ENCODE data around the gene LRRC51.
"Not testable (repeated sequence)": the region's sequence is repeated elsewhere in the genome, so short reads cannot be mapped to it uniquely, and the experiment has no call there.

Gene LRRC51

DNA sequence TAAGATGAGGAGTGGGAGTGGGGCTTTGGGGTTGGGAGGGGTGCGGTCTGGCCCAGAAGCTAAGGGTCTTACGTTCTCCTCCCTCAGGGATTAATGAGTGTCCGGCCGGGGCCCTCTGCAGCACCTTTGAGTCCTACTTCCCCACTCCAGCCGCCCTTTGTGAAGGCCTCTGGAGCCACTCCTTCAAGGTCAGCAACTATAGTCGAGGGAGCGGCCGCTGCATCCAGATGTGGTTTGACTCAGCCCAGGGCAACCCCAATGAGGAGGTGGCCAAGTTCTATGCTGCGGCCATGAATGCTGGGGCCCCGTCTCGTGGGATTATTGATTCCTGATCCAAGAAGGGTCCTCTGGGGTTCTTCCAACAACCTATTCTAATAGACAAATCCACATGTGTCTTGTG is 58.9 kb downstream of the LRRC51 start:
- no peak overlapping the region for H3K4me3 ChIP-seq (ENCODE audit: low read depth, low read length)
- DNase-seq (ENCODE audit: low read depth): no peak
- TF ChIP-seq, protein P1, sequence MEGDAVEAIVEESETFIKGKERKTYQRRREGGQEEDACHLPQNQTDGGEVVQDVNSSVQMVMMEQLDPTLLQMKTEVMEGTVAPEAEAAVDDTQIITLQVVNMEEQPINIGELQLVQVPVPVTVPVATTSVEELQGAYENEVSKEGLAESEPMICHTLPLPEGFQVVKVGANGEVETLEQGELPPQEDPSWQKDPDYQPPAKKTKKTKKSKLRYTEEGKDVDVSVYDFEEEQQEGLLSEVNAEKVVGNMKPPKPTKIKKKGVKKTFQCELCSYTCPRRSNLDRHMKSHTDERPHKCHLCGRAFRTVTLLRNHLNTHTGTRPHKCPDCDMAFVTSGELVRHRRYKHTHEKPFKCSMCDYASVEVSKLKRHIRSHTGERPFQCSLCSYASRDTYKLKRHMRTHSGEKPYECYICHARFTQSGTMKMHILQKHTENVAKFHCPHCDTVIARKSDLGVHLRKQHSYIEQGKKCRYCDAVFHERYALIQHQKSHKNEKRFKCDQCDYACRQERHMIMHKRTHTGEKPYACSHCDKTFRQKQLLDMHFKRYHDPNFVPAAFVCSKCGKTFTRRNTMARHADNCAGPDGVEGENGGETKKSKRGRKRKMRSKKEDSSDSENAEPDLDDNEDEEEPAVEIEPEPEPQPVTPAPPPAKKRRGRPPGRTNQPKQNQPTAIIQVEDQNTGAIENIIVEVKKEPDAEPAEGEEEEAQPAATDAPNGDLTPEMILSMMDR (IDR thresholded peaks at IDR 0.05; ENCODE audit: insufficient read depth, low read depth, low read length, missing control alignments): no peak

DNA sequence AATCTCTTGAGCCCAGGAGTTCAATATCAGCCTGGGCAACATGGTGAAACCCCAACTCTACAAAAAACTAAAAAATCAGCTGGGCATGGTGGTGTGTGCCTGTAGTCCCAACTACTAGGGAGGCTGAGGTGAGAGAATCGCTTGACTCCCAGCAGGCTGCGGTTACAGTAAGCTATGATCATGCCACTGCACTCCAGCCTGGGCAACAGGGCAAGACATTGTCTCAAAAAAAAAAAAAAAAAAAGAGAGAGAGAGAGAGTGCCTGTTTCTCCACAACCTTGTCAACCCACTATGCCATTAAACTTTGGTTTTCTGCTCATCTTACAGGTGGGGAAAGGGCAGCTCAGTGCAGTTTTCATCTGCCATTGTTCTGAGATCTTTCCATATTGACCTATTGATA is 60.0 kb downstream of the LRRC51 start:
- TF ChIP-seq, protein P1 (IDR thresholded peaks at IDR 0.05; ENCODE audit: insufficient read depth, low read depth, low read length, missing control alignments): no peak
- no peak for DNase-seq (ENCODE audit: low read depth)
- no peak overlapping the region for H3K4me3 ChIP-seq (ENCODE audit: low read depth, low read length)

DNA sequence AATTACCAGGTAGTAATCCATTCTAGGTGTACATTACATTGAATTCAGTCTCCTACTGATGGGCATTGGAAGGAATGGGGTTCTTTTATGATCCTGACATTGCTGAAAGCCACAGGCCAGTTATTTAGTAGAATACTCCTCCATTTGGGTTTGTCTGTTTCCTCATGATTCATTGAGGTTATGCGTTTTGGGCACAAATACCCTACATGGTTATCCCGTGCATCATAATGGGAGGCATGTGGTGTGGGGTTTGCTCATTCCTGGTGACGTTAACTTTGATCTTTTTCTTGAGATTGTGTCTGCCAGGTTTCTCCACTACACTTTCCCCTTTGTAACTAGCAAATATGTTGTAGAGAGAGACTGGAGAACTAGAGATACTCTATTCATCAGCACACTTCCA is 60.4 kb downstream of the LRRC51 start:
- no peak for DNase-seq (ENCODE audit: low read depth)
- TF ChIP-seq, protein P1 (IDR thresholded peaks at IDR 0.05; ENCODE audit: insufficient read depth, low read depth, low read length, missing control alignments): no peak
- H3K4me3 ChIP-seq (ENCODE audit: low read depth, low read length): no peak overlapping the region

DNA sequence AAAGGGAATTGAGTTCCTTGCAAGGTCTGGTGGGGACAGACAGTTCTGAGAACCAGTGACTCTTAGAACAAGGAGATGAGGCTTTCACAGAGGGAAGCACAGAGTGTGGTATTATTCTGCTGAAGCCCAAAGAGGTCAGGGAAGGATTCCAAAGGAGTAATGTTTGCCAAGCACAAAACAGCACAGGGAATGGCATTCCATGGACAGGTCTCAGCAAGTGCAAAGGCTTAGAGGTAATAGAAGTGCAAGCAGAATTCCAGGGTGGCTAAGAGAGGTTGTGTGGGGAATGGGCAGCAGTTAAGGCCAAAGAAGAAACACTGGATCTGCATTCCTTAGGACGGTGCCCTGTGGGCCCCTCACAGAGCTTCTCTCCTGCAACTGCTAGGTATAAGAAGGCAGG is 61.4 kb downstream of the LRRC51 start:
- not testable (repeated sequence) for H3K4me3 ChIP-seq (ENCODE audit: low read depth, low read length)

DNA sequence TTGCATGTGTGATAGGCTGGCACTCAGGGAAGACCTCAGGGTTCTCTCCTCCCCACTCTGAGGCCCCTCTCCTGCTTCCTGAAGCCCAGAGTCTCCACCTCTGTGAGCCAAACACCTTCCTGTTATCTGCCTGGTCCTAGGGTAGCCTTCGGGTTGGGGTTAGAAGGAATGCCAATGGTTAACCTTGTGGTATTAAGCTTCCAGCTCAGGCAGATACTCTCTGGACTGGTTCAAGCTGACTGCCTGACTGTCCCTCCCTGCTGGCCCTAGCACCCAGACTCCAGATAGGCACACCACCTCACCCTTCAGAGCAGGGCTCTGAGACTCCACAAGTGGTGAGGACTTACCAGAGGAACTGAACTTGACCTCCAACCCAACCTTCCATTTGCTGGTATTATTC is 61.9 kb downstream of the LRRC51 start:
- not testable (repeated sequence) for DNase-seq (ENCODE audit: low read depth); H3K4me3 ChIP-seq (ENCODE audit: low read depth, low read length)

More for the DNA sequence above, 61.4 kb downstream of the LRRC51 start:
- not testable (repeated sequence) for DNase-seq (ENCODE audit: low read depth)

DNA sequence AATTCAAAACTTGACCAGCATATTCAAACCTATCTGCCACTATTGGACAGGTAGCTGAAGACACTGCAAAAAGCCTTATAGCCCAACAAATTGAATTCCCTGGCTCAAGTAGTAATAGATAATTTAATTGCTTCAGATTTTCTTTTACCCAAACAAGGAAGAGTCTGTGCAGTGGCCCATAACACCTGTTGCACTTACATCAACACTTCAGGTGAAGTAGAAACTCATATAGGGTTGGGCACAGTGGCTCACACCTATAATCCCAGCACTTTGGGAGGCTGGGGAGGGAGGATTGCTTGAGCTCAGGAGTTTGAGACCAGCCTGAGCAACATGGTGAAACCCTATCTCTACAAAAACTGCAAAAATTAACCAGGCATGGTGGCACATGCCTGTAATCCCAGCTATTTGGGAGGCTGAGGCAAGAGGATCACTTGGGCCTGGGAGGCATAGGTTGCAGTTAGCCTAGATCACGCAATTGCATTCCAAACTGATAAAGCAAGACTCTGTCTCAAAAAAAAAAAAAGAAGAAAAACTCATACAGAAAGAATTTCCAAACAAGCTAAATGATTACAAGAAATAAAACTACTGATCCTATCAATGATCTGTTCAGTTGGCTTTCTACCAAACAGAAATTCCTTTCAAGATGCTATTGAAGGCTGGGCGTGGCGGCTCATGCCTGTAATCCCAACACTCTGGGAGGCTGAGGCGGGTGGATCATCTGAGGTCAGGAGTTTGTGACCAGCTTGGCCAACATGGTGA is 64.3 kb downstream of the LRRC51 start:
- TF ChIP-seq, protein P1 (IDR thresholded peaks at IDR 0.05; ENCODE audit: insufficient read depth, low read depth, low read length, missing control alignments): no peak
- H3K4me3 ChIP-seq (ENCODE audit: low read depth, low read length): no peak overlapping the region
- no peak for DNase-seq (ENCODE audit: low read depth)

Data from GM12865 (cell line).